COR-L47 (cell line): Measurements from ENCODE around the gene KCTD12.

ENCODE experiments used
- DNase-seq: peaks from one replicate; lab custom pipeline; 2025; lab: John Stamatoyannopoulos, UW

KCTD12 gene

GRCh38 chr13:76853921-76854608, 32.1 kb downstream of the KCTD12 start:
- no peak for DNase-seq

GRCh38 chr13:76853481-76853880, 32.7 kb downstream of the KCTD12 start:
- no peak for DNase-seq

GRCh38 chr13:76852986-76853385, 33.2 kb downstream of the KCTD12 start:
- no peak for DNase-seq

GRCh38 chr13:76851961-76852360, 34.2 kb downstream of the KCTD12 start:
- no peak for DNase-seq

- no peak for DNase-seq
Measured at GRCh38 chr13:76849493-76849892, 36.7 kb downstream of the KCTD12 start.

- no peak for DNase-seq
Measured at GRCh38 chr13:76848596-76848995, 37.6 kb downstream of the KCTD12 start.

GRCh38 chr13:76846363-76846762, 39.8 kb downstream of the KCTD12 start:
- no peak for DNase-seq

- DNase-seq: no peak
Measured at GRCh38 chr13:76845865-76846264, 40.3 kb downstream of the KCTD12 start.

GRCh38 chr13:76845367-76845766, 40.8 kb downstream of the KCTD12 start:
- DNase-seq: no peak

GRCh38 chr13:76837801-76838200, 48.4 kb downstream of the KCTD12 start:
- DNase-seq: no peak

GRCh38 chr13:76836311-76836710, 49.9 kb downstream of the KCTD12 start:
- DNase-seq: no peak

- DNase-seq: no peak
Measured at GRCh38 chr13:76833441-76833954, 52.7 kb downstream of the KCTD12 start.

GRCh38 chr13:76832258-76832988, 53.8 kb downstream of the KCTD12 start:
- no peak for DNase-seq

- no peak for DNase-seq
Measured at GRCh38 chr13:76830805-76831204, 55.4 kb downstream of the KCTD12 start.
